Activated CD8-positive, alpha-beta memory T cell treated with anti-CD3 and anti-CD28 coated beads, Interleukin-2, amount 50 U/mL, for 4 hours (primary cell): ENCODE results near the gene DNM1L.
"Not testable (repeated sequence)": the region's sequence is repeated elsewhere in the genome, so short reads cannot be mapped to it uniquely, and the experiment has no call there.

ENCODE experiments used
- DNase-seq: peaks from one replicate; pipeline ENCODE4 v3.0.0-alpha.2; 2020

The DNM1L gene

DNA sequence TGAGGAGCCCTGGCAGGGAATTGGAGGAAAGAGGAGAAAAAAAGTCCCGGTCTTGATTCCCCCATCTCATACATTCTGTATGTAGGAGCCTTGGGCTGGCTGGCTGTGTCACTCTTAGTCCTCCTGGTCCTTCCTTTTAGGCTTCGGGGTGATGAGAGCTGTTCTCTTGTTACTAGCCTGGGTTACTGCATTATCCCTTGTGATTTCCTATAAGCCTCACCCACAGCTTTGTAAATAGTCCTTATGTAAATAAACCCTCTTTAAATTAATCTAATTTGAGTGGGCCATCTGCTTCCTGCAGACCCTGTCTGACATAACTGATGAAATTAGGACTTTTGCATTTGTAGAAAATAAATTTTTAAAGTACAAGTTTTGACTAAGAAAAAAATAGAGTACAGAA is 19.2 kb downstream of the DNM1L start:
- no peak for DNase-seq

GRCh38 chr12:32699437-32699836 is 20.3 kb downstream of the DNM1L start:
- DNase-seq: not testable (repeated sequence)

DNA sequence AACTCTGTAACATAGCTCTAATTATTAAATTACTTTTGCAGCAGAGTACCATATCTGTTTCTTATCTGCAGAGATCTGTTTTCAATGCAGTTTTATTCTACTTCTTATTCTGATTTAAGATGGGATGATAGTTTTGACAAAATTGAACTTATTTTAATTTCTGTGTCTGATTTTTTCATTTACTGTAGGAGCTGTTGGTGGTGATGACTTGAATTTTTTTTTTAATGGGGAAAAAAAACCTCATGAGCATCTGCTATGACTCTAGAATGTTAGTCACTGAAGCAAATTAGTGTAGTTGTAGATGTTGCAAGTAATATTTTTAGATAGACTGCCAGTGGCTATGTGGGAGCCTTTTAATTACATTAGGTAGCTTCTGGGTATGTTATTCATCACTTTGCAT is 23.4 kb downstream of the DNM1L start:
- DNase-seq: no peak

DNA sequence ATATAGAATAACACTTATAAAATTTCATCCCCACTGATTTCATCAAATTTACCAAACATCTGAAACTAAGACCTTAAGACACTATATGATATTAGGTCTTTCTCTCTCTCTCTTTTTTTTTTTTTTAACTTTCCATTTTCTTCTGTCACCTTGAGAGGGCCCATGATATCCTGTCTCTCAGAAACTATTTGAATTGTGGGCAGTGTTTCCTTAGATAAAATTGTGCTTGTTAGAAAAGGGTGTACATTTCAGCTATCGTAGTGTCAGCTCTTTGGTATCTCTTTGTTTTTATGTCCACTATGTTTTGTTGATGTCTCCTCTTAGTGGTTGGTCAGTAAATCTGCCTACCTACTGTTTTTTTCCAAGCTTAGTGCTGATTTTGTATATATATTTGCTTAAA is 23.8 kb downstream of the DNM1L start:
- DNase-seq: no peak

- no peak for DNase-seq
Observed at GRCh38 chr12:32705783-32706182, 26.7 kb downstream of the DNM1L start.

DNA sequence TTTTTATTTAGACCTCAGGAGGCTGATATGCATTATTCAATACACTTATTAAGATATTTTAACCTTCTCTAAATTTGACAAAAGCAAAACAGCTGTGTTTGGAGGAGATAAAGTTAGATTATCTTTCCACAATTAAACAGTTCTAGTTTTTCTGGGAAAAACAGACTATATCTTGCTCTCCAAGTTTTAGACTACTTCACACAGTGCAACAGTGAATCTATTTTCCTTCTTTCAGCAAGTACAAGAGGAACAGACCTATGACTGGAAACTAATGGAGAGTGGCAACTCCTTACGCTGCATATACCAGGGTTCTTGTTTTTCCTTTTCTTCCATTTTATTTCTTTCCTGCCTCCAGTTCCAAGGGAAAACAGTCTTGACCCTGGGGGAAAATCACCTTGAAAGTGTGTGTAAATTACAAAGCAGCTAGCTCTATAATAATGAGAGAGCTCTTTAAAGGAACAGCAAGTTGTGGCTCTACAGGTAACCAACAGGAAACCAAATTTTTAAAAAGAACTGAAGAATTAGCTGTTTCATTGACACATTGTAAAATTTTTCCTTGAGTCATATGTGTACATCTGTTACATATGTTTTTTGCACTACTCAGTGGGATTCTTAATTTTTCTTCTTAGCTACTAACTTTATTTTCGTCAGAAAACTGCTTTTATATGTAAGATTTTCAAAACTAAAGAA is 27.4 kb downstream of the DNM1L start:
- DNase-seq: no peak

GRCh38 chr12:32708926-32709325 is 29.8 kb downstream of the DNM1L start:
- no peak for DNase-seq

GRCh38 chr12:32714772-32715171 is 35.7 kb downstream of the DNM1L start:
- no peak for DNase-seq

GRCh38 chr12:32718926-32719325 is 39.8 kb downstream of the DNM1L start:
- DNase-seq: no peak

GRCh38 chr12:32725308-32725707 is 46.2 kb downstream of the DNM1L start:
- not testable (repeated sequence) for DNase-seq

DNA sequence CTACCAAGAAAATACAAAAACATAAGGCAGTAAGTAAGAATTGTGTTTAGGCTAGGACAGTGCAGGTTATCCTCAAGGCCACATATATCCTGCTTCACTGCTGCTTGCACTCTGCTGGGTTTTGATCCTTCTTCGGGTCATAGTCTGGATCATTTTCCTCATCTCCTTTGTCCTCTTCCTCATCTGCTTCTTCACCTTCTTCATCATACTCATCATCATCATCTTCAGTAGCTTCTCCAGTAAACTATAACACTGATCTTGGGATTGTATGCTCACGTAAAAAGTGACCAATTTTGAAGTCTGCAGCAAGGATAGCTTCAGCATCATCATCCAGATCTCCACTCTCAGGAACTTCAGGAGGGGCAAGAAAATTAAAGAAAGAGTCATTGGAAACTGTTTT is 47.2 kb downstream of the DNM1L start:
- DNase-seq: no peak

GRCh38 chr12:32727237-32727636 is 48.1 kb downstream of the DNM1L start:
- DNase-seq: no peak

- DNase-seq: no peak
Observed at GRCh38 chr12:32734952-32735351, 55.9 kb downstream of the DNM1L start.

- no peak for DNase-seq
Observed at GRCh38 chr12:32736445-32736844, 57.3 kb downstream of the DNM1L start.

GRCh38 chr12:32737715-32738114 is 58.6 kb downstream of the DNM1L start:
- no peak for DNase-seq

DNA sequence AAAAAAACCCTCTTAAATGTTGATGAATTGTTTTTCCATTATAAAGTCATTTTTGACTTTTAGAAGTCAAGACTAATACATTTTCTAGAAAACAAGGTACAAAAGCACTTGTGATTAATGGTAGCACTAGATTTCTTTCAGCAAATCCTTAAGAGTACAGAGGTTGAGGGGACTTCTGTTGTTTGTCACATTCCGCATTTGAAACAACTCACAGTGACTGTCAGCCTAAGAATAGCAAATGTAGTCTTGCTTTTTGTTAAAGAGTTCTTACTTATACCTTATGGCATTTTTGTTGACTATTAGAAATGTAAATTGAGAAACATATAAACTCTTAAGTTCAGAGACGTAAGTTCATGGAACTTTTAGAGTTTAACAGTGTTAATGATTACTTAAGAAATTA is 60.2 kb downstream of the DNM1L start:
- DNase-seq: no peak

DNA sequence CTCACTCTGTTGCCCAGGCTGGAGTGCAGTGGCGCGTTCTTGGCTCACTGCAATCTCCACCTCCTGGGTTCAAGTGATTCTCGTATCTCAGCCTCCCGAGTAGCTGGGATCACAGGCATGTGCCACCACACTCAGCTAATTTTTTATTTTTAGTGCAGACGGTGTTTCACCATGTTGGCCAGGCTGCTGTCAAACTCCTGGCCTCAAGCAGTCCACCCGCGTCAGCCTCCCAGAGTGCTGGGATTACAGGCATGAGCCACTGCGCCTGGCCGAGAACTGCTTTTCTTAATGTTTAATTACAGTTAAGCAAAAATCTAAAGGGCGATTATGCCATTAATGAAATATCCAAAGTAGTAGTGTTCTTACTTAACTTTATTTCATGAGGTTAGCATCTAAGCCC is 63.0 kb downstream of the DNM1L start:
- DNase-seq: no peak

GRCh38 chr12:32743264-32743663 is 64.2 kb downstream of the DNM1L start:
- no peak for DNase-seq

DNA sequence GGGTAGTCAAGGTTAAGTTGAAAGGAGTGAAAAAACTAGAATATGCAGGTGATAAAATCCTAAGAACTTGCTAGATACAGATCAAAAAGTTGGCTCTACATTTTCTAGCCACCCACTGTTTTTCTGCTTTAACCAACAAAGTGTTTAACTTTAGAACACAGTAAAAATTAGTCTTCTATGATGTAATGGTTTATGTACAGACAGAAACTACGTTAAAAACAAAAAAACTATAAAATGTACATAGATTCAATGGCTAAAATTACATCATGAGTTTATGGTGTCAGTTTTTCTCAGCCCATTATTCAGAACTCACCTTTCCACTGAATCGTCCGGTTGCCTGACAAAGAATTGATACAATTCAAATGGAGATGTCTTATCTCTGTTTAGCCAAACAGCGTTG is 74.5 kb downstream of the DNM1L start:
- DNase-seq: no peak

GRCh38 chr12:32754111-32754510 is 75.0 kb downstream of the DNM1L start:
- no peak for DNase-seq

GRCh38 chr12:32755051-32755653 is 76.1 kb downstream of the DNM1L start:
- peak; percentile 61 for DNase-seq

GRCh38 chr12:32755654-32756475 is 76.8 kb downstream of the DNM1L start, which contains the start of gene YARS2:
Gene YARS2, minus strand, starts transcription at chr12:32755897. Its CDS starts 23 bp downstream, at chr12:32755874.
- peak; percentile 82 for DNase-seq

GRCh38 chr12:32756476-32757066 is 77.5 kb downstream of the DNM1L start:
- DNase-seq: no peak

- DNase-seq: no peak
Observed at GRCh38 chr12:32757157-32757556, 78.1 kb downstream of the DNM1L start.
